HG03469 (cell line): ENCODE data around the gene RAB13.

Experiments used
- ATAC-seq: cut with Tn5 transposase; IDR thresholded peaks from one replicate; pipeline ENCODE4 v1.9.1; 2021; ENCODE audit warnings: mild to moderate bottlenecking, moderate library complexity, moderate number of reproducible peaks; ENCODE audit not compliant: unreplicated experiment

Gene RAB13

DNA sequence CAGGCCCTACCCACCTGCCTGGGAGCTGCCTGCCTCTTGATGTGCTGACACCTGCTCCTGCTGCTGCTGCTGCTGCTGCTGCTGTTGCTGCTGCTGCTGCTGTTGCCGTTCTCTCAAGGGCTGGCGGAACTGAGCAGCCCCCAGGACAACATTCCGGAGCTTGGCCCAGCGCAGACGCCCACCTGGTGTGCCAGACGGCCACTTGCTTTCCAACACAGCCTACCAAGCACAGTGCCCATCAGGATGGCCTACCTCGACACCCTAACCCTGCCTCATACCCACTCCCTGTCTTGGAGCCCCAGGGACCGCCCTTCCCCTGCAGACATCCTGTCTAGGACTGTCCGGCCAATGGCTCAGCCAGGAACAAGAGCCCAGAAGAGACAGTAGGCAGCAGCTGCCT is 51.4 kb downstream of the RAB13 start:
- ATAC-seq: no peak

DNA sequence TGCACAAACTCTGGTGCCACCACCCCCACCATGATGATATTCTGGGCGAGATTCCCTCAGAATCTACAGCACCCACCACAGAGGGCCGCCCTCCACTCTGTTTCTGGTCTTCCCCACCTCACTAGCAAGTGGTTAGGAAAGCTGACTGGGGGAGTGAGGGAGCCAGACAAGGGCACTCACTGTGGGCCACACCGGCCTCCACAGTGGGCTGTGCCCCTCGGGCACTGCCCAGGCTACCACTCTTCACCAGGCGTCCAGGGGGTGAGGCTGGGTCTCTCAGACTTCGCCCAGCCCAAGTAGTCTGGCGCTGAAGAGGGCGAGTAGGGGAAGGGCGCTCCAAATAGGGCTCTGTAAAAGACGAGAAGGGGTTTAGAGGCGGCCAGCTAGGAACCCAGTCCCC is 52.2 kb downstream of the RAB13 start:
- ATAC-seq: no peak

DNA sequence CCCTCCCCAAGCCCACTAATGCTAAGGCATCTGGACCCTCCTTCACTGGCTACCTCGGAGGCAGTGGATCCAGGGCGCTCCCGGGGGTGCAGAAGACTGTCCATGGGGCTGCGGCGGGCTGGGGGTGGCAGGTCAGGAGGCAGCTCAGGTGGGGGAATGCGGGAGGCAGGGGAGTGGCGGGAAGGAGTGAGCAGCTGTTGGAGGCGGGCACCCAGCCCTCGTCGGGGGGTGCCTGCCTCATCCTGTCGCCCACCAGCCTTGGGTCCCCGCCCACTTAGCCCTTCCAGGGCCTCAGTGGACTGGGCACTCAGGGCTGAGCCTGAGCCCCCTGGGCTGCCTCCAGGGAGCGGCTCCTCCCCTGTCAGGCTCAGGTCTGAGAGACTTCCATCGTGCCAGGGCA is 52.7 kb downstream of the RAB13 start:
- ATAC-seq: no peak

DNA sequence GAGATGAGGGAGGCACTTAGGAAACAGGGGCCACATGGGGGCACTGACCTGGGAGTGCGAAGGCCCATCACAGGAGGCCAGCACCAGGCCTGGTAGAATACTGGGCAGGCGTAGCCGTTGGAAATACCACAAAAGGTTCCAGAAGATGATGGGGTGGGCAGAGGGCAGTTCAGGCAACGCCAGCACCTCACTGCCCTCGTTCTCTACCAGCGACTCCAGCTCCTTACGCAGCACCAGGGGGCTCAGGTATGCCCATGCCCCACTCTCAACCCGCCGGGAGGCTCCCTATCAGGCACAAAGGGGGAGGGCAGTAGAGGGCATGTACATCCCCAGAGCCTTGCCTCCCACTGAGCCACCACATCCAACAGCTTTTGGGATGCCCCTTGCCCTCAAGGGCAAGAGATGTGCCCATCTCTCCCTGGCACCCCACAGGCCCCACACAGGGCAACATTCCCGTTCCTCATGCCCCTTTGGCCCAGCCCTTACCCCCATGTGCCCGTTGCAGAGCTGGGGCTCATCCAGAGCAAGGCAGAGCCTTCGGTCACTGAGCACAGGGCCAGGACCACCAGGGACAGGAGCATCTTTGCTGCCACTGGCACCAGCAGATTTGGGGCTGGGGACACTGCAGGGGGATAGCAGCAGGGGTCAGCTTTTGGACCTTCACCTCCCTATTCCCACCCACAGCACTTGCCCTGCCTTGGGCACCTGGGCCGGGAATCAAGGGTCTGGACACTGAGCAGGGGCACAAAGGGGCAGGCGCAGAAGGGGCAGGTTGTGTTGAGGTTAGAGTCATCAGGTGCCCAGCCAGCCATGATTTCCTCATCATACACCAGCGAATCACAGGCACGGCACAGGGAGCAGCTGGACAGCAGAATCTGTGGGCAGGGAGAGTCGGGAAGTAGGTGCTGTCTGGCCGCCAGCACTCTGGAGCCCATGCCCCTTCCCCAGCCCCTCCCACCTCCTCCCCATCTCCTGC is 53.7 kb downstream of the RAB13 start:
- no peak for ATAC-seq
